NCI-H460 (cell line): ENCODE results near the gene TAS1R2. TPM values are rescaled to one million over a fixed set of nuclear protein-coding genes. Genes with fewer than 3 reads are reported as not detected.

ENCODE experiments used
- DNase-seq: peaks from one replicate; pipeline ENCODE4 v3.0.0-alpha.2; 2016; ENCODE audit warnings: low read depth; ENCODE audit errors: extremely low read depth
- total RNA-seq: library from RNA; depleted of rRNA; stranded (reverse); fragments of >200 nt; shearing (Covaris generic); gene quantifications from 2 replicates; pipeline ENCODE4 v1.2.3, GENCODE V29; 2014

TAS1R2 gene
- total RNA-seq, 1 experiment from 2014 or later, result not detected

DNA sequence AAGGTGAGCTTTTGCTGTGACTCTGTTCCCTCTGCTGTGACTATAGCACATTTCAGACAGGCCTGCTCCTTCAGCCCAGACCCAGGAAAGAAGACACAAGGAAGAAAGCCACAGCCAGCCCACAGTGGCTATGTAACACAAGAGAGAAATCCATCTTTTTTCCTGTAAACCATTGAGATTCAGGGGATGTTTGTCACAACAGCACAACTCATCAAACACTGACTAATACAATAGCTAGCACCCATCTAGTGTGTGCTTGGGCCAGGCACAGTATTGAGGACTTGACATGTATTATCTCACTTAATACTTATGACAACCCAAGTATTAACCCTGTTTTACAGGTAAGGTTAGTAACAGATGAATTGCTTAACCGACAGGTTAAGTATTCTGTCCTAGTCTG is 29.8 kb downstream of the TAS1R2 start:
- DNase-seq, result no peak

DNA sequence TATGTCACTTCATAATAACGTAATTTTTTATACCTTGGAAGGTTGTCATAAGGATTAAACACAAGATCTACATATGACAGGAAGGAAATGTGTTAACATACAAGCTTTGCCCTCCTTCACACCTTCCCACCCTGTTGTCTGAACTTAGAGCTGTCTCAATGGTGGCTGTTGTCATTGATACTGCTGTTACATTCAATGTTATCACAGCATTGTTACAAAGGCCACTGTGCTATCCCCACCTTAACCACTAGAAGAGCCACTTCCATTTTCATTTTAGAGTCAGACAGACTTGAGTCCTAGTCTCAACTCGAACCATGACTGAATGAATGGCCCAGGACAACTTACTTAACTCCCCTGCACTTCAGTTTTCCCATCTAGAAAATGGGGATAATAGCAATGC is 31.2 kb downstream of the TAS1R2 start:
- DNase-seq, result no peak

DNA sequence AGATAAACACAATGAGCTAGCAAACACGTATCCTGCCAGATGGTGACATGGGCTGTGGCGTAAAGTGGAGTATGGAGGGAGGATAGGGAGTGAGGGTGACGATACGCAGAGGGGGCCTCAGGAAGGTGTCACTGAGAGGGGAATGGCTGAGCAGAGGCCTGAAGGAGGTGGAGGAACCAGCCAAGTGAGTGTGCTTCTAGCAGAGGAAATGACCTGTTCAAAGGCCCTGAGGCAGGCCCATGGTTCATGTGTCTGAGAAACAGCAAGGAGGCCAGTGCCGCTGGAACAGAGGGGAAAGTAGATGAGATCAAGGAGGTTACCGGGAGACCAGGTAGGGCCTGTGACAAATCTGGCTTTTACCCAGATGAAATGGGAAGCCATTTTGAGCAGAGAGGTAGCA is 36.0 kb downstream of the TAS1R2 start:
- no peak for DNase-seq

DNA sequence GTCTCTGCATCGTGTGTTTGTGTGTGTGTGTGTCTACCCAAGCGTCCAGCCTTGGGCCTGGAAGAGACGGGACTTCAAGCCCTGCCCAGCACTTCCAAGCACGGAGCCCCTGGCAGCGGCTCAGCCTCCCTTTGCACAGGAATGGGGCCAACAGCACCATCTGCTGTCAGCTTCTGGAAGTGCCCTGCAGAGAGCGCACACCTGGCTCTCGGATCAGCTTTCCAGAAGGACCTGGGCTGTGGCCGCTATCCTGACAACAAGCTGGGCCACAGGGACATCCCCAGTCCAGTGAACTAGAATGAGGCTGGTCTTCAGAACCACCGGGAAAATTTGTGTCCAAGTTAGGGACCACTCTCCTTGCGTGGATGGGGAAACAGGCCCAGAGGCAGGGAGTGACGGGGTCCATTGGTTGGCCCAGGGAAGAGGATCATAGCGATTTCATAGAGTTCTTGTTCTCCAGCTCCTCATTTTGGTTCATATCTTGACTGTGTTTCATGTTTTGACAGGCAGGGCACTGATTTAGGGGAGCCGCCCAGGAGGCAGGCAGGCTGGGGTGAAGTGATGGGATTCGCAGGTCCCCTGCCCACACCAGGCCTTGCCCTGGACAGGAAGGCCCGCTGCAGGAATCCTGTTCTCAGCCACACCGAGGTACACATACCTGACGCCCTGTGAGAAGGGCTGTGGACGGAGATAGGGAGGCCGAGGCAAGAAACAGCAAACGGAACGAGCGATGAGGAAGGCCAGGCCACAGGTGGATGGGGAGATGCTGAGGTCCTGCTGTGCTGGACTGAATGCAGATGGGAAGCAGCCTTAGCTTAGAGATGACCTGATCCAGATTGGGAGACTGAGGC is 38.4 kb downstream of the TAS1R2 start:
- peak; percentile 53 for DNase-seq

DNA sequence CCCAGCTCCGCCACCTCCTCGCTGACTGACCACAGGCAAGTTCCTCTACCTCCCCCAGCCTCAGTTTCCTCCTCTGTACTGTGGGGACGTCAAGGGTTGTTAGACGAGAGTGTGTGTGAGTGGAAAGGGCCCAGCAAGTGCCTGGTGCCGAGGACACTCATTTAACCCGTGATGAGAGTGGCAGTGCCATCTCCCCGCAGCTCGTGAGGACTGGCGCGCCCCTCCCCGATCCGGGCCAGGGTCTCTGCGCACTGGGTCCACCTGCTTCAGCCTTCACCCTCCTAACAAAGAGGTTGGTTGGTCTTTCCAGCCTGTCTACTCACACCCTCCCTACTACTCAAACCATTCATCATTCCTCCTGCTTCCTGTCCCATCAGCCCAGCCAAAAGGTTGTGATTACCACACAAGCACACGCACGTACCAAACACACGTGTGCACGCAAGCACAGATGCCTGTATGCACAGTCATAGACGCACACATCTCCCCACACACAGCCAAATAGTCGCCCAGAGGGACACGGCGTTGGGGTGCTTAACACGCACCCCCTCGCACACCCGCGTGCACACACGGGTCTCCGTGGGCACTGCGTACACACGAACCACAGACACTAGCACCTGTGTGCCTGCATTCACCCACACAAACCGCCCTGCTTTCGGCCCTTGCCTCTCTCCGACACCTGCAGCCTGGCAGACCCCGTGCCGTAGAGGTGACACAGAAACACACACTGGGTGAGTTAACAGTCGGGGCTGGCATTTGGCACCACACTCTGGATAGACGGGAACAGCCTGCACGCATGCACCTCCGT is 39.3 kb downstream of the TAS1R2 start:
- no peak for DNase-seq

DNA sequence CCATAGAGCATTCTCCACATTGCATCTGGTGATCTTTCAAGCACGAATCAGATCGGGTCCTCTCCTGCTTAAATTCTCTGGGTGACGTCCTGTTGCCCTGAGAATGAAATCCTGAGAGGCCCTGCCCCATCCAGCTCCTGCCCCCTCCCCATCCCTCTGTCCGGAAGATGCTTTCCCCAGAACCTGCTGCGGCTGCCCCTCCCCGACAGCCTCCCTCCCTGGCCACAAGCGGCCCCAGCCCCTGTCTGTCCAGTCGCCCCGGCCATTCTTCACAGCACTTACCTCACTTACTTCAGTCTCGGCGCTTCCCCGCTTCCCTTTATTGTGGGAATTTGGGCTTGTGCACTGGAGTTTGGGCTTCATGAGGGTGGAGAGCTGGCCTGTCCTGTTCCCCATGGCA is 40.3 kb downstream of the TAS1R2 start:
- no peak for DNase-seq

DNA sequence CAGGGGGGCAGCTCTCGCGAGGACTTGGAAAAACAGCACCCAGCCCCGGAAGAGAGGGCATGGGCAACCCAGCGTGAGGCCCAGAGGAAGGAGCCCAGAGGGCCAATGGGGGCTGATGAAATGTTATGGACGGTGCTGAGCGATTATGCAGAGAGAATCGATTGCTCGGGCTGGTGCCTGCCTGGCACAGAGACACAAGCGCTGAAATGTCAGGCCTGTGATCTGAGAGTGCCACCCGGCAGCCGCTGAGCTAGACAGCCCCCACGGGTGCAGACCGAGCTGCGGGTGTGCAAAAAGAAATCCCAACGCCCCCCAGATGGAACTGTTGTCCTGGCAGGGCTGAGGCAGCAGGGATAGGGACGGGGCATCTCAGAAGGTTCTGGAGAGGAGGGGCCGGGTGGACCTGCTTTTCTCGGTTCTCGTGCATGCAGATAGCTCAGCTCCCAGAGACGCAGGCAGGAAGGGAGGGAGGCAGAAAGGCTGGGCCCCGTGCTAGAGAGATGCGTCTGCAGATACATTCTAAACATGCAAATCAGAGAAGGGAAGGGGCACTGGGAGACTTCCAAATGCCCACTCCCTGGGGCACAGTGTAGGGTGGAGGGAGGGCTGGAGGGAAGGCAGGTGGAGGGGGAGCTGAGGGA is 41.5 kb downstream of the TAS1R2 start:
- DNase-seq, result no peak

DNA sequence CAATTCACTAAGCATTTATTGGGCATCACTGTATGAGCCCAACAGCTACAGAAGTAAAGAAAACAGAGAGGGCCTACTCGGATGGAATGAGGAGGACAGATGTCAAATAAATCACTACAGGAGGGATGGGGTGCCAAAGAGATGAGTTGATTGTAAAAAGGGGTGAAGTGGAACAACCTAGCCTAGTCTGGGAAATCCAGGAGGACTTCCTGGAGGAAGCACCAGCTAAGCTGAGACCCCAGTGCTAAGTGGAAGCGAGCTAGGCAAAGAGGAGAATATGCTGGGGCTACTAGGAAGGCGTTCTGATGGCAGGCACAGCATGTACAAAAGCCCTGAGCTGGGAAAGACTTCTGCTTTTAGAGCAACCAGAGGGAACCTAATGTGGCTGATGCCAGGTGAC is 42.1 kb downstream of the TAS1R2 start:
- no peak for DNase-seq

DNA sequence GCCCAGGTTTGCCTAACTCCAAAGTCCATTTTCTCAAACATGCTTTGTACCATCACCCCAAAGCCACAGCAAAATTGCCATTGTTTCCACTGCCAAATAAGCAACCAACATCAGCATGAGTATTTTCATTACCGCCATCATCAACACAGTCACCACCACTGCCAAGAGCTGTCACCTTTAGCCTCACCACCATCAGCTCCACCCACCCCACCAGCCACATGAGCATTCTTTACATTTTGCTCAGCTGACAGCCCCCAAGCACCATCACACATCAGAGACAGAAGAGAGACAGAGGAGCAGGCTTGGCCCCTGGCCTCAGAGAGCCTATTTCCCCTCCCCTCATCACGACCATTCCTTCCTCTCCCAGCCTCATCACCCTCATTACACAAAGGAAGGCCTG is 42.7 kb downstream of the TAS1R2 start:
- no peak for DNase-seq

DNA sequence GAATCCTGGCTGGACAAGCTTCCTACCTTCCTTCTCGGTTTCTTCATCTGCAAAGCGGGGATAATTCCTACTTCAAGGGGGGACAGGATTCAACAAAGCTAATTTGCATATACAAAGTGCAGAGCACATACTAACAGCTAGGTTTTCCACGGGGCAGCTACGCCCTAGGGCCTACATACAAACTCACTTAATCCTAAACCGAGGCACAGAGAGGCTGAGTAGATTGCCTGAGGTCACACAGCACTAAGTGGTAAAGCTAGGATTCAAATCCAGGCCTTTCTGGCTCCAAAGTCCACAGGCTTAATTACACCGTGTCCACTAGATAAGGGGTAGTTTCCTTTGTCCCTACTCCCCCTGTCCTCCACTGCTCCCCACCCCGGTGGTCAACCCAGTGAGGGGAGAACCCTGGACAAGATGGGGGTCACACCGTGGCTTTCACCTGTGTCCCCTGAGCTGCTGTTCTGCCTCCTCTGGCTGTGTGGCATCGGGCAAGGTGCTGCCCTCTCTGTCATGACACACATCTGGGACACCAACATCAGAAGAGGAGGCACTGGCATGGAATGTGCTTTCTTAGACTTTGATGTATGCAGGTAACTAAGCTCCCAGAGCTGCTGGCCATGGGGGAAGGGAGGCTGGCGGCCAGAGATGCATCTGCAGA is 44.5 kb downstream of the TAS1R2 start:
- no peak for DNase-seq

DNA sequence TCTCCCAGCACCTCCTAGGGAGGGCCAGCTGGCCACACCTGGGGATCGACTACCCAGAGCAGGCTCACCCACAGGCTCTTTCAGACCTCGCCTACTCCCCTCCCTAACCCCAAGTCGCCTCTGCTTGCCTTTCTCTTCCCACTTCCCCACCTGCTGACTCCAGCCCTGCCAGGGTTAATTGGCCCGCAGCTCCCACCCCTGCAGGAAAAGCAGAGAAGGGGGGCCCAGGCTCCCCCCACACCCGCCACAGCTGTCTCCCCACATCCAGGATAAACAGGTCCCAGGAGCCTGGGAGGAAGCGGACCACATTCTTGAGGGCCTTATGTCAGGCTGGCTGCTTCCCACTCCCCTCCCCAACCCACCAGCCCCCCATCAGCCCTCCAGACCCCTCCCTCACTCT is 45.0 kb downstream of the TAS1R2 start:
- no peak for DNase-seq

DNA sequence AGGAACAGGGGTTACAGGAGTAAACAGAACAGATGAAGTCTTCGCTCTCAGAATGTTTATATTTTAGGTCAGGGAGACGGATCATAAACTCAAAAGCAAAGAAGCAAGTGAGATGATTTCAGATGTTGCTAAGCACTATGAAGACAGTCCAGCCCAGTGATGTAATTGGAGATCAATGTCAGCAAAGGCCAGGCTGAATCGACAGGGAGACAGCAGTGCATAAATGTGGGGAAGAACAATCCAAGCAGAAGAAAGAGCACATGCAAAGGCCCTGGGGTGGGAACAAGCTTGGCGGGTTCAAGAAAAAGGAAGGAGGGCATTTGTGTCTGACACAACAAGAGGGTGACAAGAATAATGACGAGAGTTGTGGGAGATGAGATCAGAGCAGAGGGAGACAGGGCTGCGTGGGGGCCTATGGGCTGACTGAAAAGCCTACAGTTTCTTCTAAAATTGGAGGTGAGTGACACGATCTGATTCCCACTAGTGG is 47.0 kb downstream of the TAS1R2 start:
- DNase-seq, result no peak

DNA sequence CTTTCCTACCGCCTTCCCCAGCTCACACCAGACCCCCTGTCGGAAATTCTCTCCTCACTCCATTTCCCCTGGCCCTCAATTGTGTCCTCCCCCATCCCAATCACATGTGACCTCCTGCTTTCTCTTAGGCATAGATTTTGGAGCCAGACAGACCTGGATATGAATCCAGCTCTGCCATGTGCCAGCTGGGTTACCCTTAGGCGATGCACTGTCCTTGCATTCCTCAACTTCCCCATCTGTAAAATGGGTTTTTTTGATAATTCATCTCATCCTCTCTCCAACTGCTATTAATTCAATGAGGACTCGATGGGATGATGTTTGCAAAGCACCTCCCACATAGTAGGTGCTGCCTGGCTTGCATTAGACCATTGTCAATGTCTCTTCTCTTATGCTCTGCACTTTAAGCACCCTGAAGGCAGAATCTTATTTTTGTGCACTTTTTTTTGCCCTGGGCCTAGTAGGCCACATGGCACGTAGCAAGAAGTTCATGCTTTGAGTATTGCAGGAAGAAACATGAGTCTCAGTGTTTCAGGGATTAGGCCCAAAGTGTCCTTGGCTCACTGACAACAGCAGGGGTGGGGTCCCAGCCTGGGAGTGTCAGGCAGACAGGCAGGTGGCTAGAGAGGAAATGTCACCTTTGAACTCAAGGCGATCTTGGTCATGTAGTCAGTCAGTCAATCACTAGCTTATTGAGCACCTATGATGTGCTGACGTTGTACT is 47.6 kb downstream of the TAS1R2 start:
- DNase-seq, result no peak

DNA sequence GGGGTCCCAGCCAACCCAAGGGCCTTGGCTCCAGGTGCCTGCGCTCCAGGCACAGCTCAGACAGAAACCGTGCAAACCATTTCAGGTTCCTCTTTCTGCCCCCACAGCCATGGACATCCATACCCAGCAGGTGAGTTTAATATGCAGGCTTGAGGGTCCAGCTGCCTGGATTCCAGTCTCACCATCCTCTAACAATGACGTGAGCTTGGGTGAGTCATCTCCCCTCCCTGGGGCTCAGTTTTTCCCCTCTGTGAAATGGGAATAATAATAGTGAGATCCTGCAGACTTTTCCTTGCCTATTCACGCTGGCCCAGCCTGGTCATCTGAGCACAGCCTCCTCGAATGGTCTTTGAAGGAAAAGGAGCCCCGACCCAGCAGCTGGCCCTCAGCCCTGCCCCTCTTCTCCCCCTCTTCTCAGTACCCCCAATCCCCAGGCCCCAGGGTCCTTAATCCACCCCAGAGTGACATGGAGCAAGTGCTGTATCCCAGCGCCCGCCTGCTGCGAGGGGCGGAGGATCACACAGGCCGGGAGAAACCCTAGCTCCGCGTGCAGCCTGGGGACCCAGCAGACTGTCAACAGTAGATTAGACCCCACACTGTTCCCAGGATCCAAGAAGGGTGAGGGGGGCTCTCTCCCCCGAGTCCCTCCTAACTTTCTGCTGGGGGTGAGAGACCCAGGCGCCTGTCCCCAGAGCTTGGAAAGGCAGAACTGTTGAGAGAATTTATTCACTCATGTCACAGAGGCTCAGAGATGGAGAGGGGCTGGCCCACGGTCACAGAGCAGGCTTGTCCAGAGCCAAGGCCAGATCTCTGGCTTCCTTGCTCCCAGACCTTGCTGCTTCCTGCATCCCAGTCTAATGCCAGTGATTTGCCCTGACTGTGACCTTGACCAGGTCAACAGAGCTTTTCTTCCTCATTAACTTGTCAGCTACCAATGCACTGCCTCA is 49.2 kb downstream of the TAS1R2 start:
- no peak for DNase-seq

DNA sequence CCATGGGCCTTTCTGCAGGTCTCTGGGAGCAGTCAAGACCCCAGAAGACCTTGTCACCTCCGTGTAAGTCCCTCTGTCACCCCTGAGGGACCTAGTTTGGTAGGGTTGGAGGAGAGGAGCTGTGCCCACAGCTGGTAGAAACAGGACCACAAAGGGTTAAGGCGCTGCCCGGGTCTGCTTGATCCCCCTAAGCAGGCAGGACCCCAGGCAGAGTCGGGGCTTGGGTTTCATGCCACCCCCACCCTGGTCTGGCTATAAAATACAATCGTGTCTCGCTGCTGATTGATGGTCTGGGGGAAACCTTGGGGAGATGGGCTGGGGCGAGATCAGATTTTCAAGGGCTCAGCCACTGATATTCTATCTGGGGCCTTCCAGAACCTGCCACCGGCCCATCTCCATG is 50.9 kb downstream of the TAS1R2 start:
- DNase-seq, result no peak

DNA sequence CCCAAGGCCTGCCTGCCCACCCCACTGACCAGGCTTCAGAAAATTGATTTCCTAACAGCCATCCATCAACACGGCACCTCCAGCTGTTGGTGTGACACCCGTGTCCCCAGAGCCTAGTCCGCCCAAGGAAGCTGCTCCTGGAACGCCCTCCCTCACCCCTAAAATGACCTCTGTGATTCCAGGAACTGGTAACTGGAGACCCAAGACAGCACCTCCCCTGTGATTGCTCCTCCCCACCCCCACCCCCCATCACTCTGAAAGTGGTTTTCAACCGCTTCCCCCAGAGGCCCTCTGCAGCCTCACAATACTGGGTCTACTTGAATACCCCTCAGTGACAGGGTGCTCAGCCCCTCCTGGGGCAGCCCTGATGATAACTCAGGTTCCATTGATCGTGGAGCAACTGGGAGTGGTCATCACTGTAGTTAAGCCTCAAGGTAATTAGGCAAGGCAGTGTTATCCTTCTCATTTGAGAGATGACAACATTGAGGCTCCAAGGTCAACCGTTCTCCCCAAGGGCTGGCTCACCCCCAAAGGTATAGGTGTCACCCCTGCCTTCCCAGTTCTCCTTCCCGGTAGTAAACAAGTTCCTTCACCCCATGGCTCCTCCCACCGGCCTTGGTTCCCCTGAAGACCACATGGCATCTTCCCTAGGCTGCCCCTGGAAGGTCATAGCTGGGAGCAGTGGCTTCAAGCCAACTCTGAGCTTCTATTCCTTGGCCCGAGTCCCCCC is 52.0 kb downstream of the TAS1R2 start:
- no peak for DNase-seq

DNA sequence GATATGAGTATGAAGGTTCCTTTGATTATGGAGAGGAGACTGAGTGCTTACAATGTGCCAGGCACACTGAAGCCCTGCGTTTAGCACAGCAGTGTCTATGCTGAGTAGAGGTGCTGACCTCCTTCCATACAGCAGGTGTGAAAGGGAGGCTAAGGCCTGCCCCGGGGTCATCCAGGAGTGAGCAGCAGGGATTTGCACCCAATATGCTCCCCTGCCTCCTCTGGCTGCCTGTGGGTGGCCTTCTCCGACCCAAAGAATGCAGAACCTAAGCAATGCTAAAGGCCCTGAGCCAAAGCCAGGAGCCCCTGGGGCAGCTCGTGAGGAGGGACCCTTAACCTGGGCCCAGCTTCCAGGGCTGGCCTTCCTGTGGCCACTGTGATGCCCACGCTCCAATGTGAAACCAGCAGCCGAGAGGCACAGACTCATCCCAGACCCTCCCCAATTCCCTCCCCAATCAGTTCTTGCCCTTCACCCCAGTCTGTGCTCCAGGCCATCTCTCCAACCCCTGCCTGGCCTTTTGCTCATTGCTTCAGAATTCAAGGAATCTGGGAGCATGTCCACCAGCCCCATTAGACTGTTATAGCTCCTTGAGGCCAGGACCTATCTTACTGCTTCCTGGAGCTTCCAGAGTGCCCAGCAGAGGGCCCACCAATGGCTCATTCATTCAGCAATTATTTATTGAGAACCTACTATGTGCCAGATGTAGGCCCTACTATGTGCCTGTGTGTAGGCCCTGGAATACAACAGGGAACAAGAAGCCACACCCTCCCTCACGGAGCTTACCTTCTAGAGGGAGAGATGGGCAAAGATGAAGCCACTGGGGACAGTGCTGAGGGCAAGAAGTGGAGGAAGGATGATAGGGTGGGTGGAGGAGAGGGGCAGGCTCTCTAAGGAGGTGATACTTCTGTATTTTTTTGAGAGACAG is 53.3 kb downstream of the TAS1R2 start:
- no peak for DNase-seq
